Liver (tissue), 3 donors: Measurements from ENCODE around the gene MANBA.

ENCODE experiments used
- CTCF ChIP-seq: fragments of 150-350 bp; IDR thresholded peaks from 2 replicates; pipeline ENCODE4 v1.5.1; 2017; ENCODE audit warnings: improper control_type of control experiment, low read depth, low read length; ENCODE audit not compliant: missing input control
- GABPA ChIP-seq, 2 donors: IDR thresholded peaks in 1 of 2; conservative IDR thresholded peaks in 1 of 2; 2 replicates each; pipeline ENCODE4 v1.6.1; 2016; ENCODE audit warnings: antibody characterized with exemption in 2 of 2, mild to moderate bottlenecking in 1 of 2, moderate library complexity in 1 of 2
- JUND ChIP-seq, 2 donors: IDR thresholded peaks; 2 replicates each; pipeline ENCODE4 v1.6.1; 2016; ENCODE audit warnings: antibody characterized with exemption in 2 of 2
- MAX ChIP-seq: IDR thresholded peaks from 2 replicates; pipeline ENCODE4 v1.6.1; 2016; ENCODE audit warnings: antibody characterized with exemption
- RAD21 ChIP-seq, 2 donors: IDR thresholded peaks; 2 replicates each; pipeline ENCODE4 v1.6.1; 2016; ENCODE audit warnings: antibody characterized with exemption in 2 of 2, mild to moderate bottlenecking in 2 of 2
- REST ChIP-seq: IDR thresholded peaks from 2 replicates; pipeline ENCODE4 v1.6.1; 2016; ENCODE audit warnings: antibody characterized with exemption, mild to moderate bottlenecking
- TAF1 ChIP-seq: conservative IDR thresholded peaks from 2 replicates; pipeline ENCODE4 v1.6.1; 2016; ENCODE audit warnings: antibody characterized with exemption, mild to moderate bottlenecking
- YY1 ChIP-seq: IDR thresholded peaks from 2 replicates; pipeline ENCODE4 v1.6.1; 2016; ENCODE audit warnings: antibody characterized with exemption, mild to moderate bottlenecking
- donor health status: healthy.
- donor health status: healthy.

GRCh38 chr4:102665527-102665926, 95.2 kb downstream of the MANBA start:
- TF ChIP-seq CTCF (no peak), JUND (IDR thresholded peaks at IDR 0.05) (no peak), RAD21 (IDR thresholded peaks at IDR 0.05) (no peak), TAF1 (no peak), YY1 (no peak), GABPA (IDR thresholded peaks at IDR 0.05 in 1 of 2, conservative IDR thresholded peaks at IDR 0.05 in 1 of 2) (no peak), MAX (no peak), REST (no peak)
